Neuronal stem cell (in vitro differentiated cells): ENCODE data around the gene LRRC49.
A peak's percentile ranks its signal among the peaks of the same experiment; 100 is the strongest.

Experiments
- DNase-seq: peaks from one replicate; pipeline ENCODE4 v3.0.0-alpha.2; 2013; ENCODE audit warnings: low spot score
- H2AFZ ChIP-seq: one replicate; pipeline ENCODE4 v1.6.1; 2013; ENCODE audit warnings: mild to moderate bottlenecking, low read length, inconsistent platforms
- H2AK5ac ChIP-seq: 2 replicates; pipeline ENCODE4 v1.6.1; 2013; ENCODE audit warnings: low read depth, mild to moderate bottlenecking, inconsistent platforms, low read length, moderate library complexity, mixed read lengths
- H2BK120ac ChIP-seq: 2 replicates; pipeline ENCODE4 v1.6.1; 2013; ENCODE audit warnings: low read depth, mild to moderate bottlenecking, inconsistent platforms, low read length, moderate library complexity, mixed read lengths
- H2BK12ac ChIP-seq: one replicate; pipeline ENCODE4 v1.6.1; 2013; ENCODE audit warnings: low read length, inconsistent platforms
- H2BK15ac ChIP-seq: 2 replicates; pipeline ENCODE4 v1.6.1; 2013; ENCODE audit warnings: mild to moderate bottlenecking, low read length, inconsistent platforms, mixed read lengths
- H2BK5ac ChIP-seq: one replicate; pipeline ENCODE4 v1.6.1; 2013; ENCODE audit warnings: inconsistent platforms, mild to moderate bottlenecking, low read length, moderate library complexity
- H3K14ac ChIP-seq: one replicate; pipeline ENCODE4 v1.6.1; 2013; ENCODE audit warnings: low read length, inconsistent platforms
- H3K18ac ChIP-seq: 2 replicates; pipeline ENCODE4 v1.6.1; 2013; ENCODE audit warnings: low read length, inconsistent platforms
- H3K23ac ChIP-seq: 2 replicates; pipeline ENCODE4 v1.6.1; 2013; ENCODE audit warnings: low read depth, mild to moderate bottlenecking, mixed read lengths, low read length, inconsistent platforms; ENCODE audit not compliant: poor library complexity
- H3K27ac ChIP-seq: replicated peaks from 3 replicates; pipeline ENCODE4 v1.5.1; 2013; ENCODE audit warnings: low read length, inconsistent platforms
- H3K27me3 ChIP-seq, 3 experiments: 2 replicates each; pipeline ENCODE4 v1.6.1; 2013; ENCODE audit warnings: low read length in 3 of 3, mild to moderate bottlenecking in 2 of 3, inconsistent platforms in 1 of 3, low read depth in 1 of 3, mixed read lengths in 1 of 3, moderate library complexity in 1 of 3; ENCODE audit not compliant: control insufficient read depth in 3 of 3, insufficient read depth in 3 of 3
- H3K36me3 ChIP-seq, 2 donors: replicated peaks in 1 of 2; 2 replicates each; pipeline ENCODE4 v1.6.1; 2013; ENCODE audit warnings: low read length in 2 of 2; ENCODE audit not compliant: control insufficient read depth in 2 of 2, insufficient read depth in 2 of 2
- H3K4ac ChIP-seq: 2 replicates; pipeline ENCODE4 v1.6.1; 2013; ENCODE audit warnings: inconsistent platforms, mild to moderate bottlenecking, low read length, moderate library complexity
- H3K4me1 ChIP-seq, 2 donors: 1 replicate in 1 of 2; 2 replicates in 1 of 2; pipeline ENCODE4 v1.6.1; 2013; ENCODE audit warnings: low read length in 2 of 2, low read depth in 1 of 2; ENCODE audit not compliant: control insufficient read depth in 2 of 2, insufficient read depth in 1 of 2
- H3K4me2 ChIP-seq: one replicate; pipeline ENCODE4 v1.6.1; 2013; ENCODE audit warnings: mild to moderate bottlenecking, low read length, inconsistent platforms; ENCODE audit not compliant: insufficient read depth, poor library complexity, severe bottlenecking
- H3K4me3 ChIP-seq, 2 donors: 2 replicates each; pipeline ENCODE4 v1.5.1; 2013; ENCODE audit warnings: low read length in 2 of 2, mild to moderate bottlenecking in 2 of 2, inconsistent platforms in 1 of 2, moderate library complexity in 1 of 2
- H3K79me1 ChIP-seq: one replicate; pipeline ENCODE4 v1.6.1; 2013; ENCODE audit warnings: low read depth, mild to moderate bottlenecking, inconsistent platforms, low read length, moderate library complexity
- H3K9ac ChIP-seq: one replicate; pipeline ENCODE4 v1.6.1; 2013; ENCODE audit warnings: mild to moderate bottlenecking, low read depth, low read length, inconsistent platforms; ENCODE audit not compliant: poor library complexity
- H3K9me3 ChIP-seq, 2 donors: replicated peaks in 1 of 2; 2 replicates each; pipeline versions ENCODE3 to v1.6.1; 2013; ENCODE audit warnings: low read length in 2 of 2, mild to moderate bottlenecking in 2 of 2, inconsistent platforms in 1 of 2, low read depth in 1 of 2, mixed read lengths in 1 of 2, moderate library complexity in 1 of 2; ENCODE audit not compliant: control insufficient read depth in 2 of 2, insufficient read depth in 1 of 2
- H4K8ac ChIP-seq: one replicate; pipeline ENCODE4 v1.6.1; 2013; ENCODE audit warnings: low read depth, mild to moderate bottlenecking, inconsistent platforms, low read length, moderate library complexity
- H4K91ac ChIP-seq: one replicate; pipeline ENCODE4 v1.6.1; 2013; ENCODE audit warnings: low read length, low read depth, mild to moderate bottlenecking, inconsistent platforms; ENCODE audit not compliant: poor library complexity
- WGBS, 2 donors: extraction: QIAGEN DNeasy Blood & Tissue Kit; methylation state at CpG; one replicate each; pipeline ENCODE4 v1.1.7; 2013; ENCODE audit warnings: missing lambda C conversion rate in 2 of 2, mixed read lengths in 1 of 2; ENCODE audit not compliant: insufficient read length in 2 of 2, insufficient replicate concordance in 1 of 2; ENCODE audit errors: extremely low coverage in 2 of 2; 5-methylcytosine and 5-hydroxymethylcytosine counted together

The LRRC49 gene

GRCh38 chr15:70917955-70918354 is 25.3 kb downstream of the LRRC49 start:
- peak overlapping the region; percentile 96 for H4K8ac ChIP-seq

GRCh38 chr15:70920981-70921696 is 28.5 kb downstream of the LRRC49 start:
- no peak for DNase-seq
- H3K79me1 ChIP-seq: peaks cover 1% of the 10 kb centered on the region

More at GRCh38 chr15:70917955-70918354, 25.3 kb downstream of the LRRC49 start:
- Histone ChIP-seq H3K4ac (no peak overlapping the region), H2AK5ac (no peak overlapping the region), H3K23ac (peak overlapping the region; percentile 80), H2BK120ac (no peak overlapping the region), H3K27ac (no peak overlapping the region), H3K36me3 (no peaks in the 10 kb centered on the region), H3K4me3 (no peak overlapping the region), H4K91ac (no peak overlapping the region), H3K14ac (peak overlapping the region; percentile 56), H3K4me2 (no peak overlapping the region), H2BK12ac (no peak overlapping the region), H3K4me1 (no peaks in the 10 kb centered on the region), H3K18ac (peak overlapping the region; percentile 64), H2AFZ (no peak overlapping the region), H2BK15ac (no peak overlapping the region), H3K9ac (peak overlapping the region; percentile 70), H3K9me3 (no peaks in the 10 kb centered on the region), H2BK5ac (no peak overlapping the region), H3K79me1 (peaks cover 1% of the 10 kb centered on the region), H3K27me3 (no peaks in the 10 kb centered on the region)
- no CpG with 5 or more reads among the region's 6 CpGs for WGBS, 2 donors
- no peak for DNase-seq

GRCh38 chr15:70922119-70922518 is 29.5 kb downstream of the LRRC49 start:
- H3K14ac ChIP-seq: no peak overlapping the region
- no peak overlapping the region for H3K4ac ChIP-seq
- no peak overlapping the region for H3K18ac ChIP-seq
- no peak overlapping the region for H3K23ac ChIP-seq
- no peak overlapping the region for H2BK120ac ChIP-seq
- no peak overlapping the region for H4K91ac ChIP-seq
- no peak for DNase-seq
- H3K9ac ChIP-seq: no peak overlapping the region
- no peaks in the 10 kb centered on the region for H3K36me3 ChIP-seq
- no peak overlapping the region for H4K8ac ChIP-seq
- H2AK5ac ChIP-seq: no peak overlapping the region
- H3K79me1 ChIP-seq: peaks cover 1% of the 10 kb centered on the region
- H3K9me3 ChIP-seq: no peaks in the 10 kb centered on the region
- no CpG with 5 or more reads among the region's 2 CpGs for WGBS, 2 donors
- no peak overlapping the region for H2AFZ ChIP-seq
- no peaks in the 10 kb centered on the region for H3K4me1 ChIP-seq
- H3K4me2 ChIP-seq: no peak overlapping the region
- no peak overlapping the region for H2BK5ac ChIP-seq
- no peak overlapping the region for H2BK15ac ChIP-seq
- H3K4me3 ChIP-seq: no peak overlapping the region
- no peaks in the 10 kb centered on the region for H3K27me3 ChIP-seq
- no peak overlapping the region for H3K27ac ChIP-seq
- no peak overlapping the region for H2BK12ac ChIP-seq

More at GRCh38 chr15:70920981-70921696, 28.5 kb downstream of the LRRC49 start:
- Histone ChIP-seq H4K8ac (no peak overlapping the region), H2BK120ac (no peak overlapping the region), H3K4me1 (no peaks in the 10 kb centered on the region), H2BK15ac (no peak overlapping the region), H3K4ac (no peak overlapping the region), H3K4me3 (no peak overlapping the region), H2AFZ (no peak overlapping the region), H3K27ac (no peak overlapping the region), H3K23ac (no peak overlapping the region), H3K27me3 (no peaks in the 10 kb centered on the region), H3K18ac (no peak overlapping the region), H3K9ac (no peak overlapping the region), H2AK5ac (no peak overlapping the region), H4K91ac (no peak overlapping the region), H2BK5ac (no peak overlapping the region), H3K4me2 (no peak overlapping the region), H3K14ac (no peak overlapping the region), H2BK12ac (no peak overlapping the region), H3K36me3 (no peaks in the 10 kb centered on the region), H3K9me3 (no peaks in the 10 kb centered on the region)
- WGBS, 2 donors: no CpG with 5 or more reads among the region's 1 CpG

- Histone ChIP-seq H3K27me3 (no peaks in the 10 kb centered on the region), H3K23ac (no peak overlapping the region), H3K14ac (no peak overlapping the region), H3K36me3 (no peaks in the 10 kb centered on the region), H3K9ac (no peak overlapping the region), H2AK5ac (no peak overlapping the region), H2BK12ac (no peak overlapping the region), H3K4me2 (no peak overlapping the region), H3K27ac (no peak overlapping the region), H2BK120ac (no peak overlapping the region), H3K4ac (no peak overlapping the region), H3K9me3 (no peaks in the 10 kb centered on the region), H2BK5ac (no peak overlapping the region), H3K79me1 (no peaks in the 10 kb centered on the region), H2AFZ (no peak overlapping the region), H4K91ac (no peak overlapping the region), H3K4me3 (no peak overlapping the region), H2BK15ac (no peak overlapping the region), H3K18ac (no peak overlapping the region), H4K8ac (no peak overlapping the region), H3K4me1 (no peaks in the 10 kb centered on the region)
- WGBS, 2 donors: no CpG with 5 or more reads among the region's 2 CpGs
- DNase-seq: no peak
These were observed 30.9 kb downstream of the LRRC49 start for GRCh38 chr15:70923311-70924080.
